ENCODE measurements around the gene VKORC1L1.
"Not testable (repeated sequence)": the region's sequence is repeated elsewhere in the genome, so short reads cannot be mapped to it uniquely, and the experiment has no call there.

Gene VKORC1L1

DNA sequence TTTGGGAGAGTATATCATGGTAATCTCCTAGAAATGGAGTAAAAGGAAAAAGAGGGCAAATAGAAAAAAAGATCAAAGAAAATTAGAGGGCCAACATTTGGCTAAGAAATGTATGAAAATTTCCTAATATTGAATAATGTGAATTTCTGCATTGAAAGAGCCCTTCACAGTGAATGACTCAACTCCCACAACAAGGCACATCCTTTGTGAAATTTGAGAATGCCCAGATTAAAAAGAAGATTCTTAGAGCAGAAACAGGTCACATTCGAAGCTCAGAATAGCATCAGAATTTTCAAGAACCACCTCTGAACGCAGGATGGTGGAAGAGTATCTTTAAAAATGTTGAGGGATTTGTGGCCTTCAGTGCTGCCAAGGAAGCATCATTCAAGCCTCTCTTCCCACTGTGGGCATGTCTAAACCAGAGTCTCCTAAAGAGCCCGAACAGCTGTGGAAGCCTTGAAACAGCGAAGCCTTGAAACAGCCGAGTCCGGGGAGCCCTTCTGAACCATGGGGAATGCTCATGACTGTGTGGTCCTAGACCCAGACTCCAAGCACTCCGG, 65.5 kb downstream of the VKORC1L1 start:
- DNase-seq (ENCODE audit: low spot score): no peak

DNA sequence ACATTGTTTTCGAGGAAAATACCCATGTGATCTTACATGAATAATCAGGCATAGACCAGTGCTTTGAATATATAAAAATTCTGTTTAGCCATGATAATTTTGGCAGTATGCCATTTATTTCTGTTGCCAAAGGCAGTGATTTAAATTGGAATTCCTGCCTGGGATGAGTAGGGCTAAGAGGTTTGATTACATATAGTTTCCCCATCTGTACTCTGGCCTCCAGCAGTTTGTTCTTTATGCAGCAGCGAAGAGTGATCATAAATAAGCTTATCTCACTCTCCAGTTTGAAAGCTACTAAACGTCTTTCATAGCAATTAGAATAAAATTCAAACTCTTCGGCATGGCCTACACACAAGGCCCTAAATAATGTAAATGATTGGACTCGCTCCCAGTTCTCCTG, 72.9 kb downstream of the VKORC1L1 start:
- DNase-seq (ENCODE audit: low spot score): not testable (repeated sequence)

DNA sequence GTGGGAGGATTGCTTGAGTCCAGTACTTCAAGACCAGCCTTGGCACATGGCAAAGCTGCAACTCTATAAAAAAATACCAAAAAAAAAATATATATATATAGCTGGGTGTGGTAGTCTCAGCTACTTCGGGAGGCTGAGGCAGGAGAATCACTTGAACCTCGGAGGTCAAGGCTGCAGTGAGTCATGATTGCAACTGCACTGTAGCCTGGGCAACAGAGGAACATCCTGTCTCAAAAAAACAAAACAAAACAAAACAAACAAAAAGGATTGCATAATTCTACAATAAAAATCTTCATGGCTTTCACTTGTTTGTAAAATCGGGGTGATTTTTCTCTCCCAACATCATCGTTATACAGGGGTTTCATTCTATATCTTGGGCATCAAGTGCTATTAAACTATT, 74.0 kb downstream of the VKORC1L1 start:
- no peak for DNase-seq (ENCODE audit: low spot score)

DNA sequence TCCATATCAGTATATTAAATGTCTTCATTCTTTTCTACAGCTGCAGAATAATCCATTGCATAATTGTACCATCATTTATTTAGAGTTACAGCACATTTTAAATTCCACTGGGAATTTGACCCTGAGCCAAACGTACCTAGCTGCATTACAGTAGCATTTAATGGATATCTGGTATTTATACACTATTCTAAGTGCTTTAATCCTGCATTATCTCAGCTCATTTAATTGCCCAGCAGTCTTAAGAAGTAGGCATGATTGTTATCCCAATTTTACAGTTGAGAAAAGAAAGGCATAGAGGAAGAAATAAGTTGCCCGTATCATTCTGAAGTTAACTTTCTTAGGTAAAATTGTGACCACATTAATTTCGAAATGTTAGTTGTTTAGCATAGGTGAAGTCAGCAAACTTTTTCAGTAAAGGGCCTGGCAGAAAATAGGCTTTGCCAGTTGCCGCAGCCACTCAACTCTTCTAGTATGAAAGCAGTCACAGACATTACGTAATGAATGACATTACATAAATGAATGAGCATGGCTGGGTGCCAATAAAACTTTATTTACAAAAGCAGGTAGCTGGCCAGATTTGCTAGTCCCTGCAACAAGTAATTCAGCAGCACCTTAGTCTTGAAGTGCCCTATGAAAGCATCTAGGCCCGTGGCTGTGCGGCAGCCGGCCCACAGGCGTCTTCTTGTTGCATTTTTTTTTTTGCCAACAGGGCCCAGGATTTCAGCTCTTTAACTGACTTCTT, 79.1 kb downstream of the VKORC1L1 start:
- DNase-seq (ENCODE audit: low spot score): no peak

DNA sequence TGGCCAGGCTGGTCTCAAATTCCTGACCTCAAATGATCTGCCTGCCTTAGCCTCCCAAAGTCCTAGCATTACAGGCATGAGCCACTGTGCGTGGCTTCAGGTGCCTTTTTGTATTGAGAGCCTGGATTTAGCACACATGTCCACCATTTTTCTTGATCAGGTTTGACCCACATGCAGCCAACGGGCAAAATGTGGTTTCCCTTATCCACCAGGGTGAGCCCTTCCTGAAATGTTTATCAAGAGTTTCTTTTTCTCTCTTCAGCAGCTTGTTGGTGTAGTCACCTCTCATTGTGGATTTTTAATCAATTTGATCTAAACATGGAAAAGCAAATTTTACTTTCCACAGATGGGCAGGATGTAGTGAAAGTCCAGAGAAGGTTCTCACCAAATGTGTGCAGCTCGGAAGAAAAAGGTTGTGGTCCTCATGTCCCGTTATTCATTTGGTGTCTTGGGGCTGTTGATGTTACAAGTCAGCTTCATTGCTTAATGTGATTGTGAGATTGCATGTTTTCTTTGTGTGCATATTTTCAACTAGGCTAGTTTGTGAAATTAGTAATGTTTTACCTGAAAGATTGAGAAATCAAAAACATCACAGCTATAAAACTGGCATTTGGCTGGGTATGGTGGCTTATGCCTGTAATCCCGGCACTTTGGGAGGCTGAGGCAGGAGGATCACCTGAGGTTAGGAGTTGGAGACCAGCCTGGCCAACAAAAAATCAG, 80.3 kb downstream of the VKORC1L1 start:
- no peak for DNase-seq (ENCODE audit: low spot score)

- DNase-seq (ENCODE audit: low spot score): no peak
Measured at GRCh38 chr7:65953890-65954450, 81.1 kb downstream of the VKORC1L1 start.

GRCh38 chr7:65955718-65956117, 82.8 kb downstream of the VKORC1L1 start:
- no peak for DNase-seq (ENCODE audit: low spot score)

- no peak for DNase-seq (ENCODE audit: low spot score)
Measured at GRCh38 chr7:65960351-65961074, 87.6 kb downstream of the VKORC1L1 start.

GRCh38 chr7:65962033-65962432, 89.2 kb downstream of the VKORC1L1 start:
- no peak for DNase-seq (ENCODE audit: low spot score)

DNA sequence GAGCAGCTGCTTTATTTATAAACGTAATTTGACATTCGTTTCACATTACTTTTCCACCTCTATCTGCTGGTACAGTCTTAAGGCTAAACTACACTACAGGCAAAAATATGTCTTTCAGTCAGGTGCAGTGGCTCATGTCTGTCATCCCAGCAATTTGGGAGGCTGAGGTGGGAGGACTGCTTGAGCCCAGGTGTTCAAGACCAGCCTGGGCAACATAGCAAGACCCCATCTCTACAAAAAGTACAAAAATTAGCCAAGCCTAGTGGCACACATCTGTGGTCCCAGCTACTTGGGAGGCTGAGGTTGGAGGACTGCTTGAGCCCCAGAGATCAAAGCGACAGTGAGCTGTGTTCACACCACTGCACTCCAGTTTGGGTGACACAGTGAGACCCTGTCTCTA, 91.8 kb downstream of the VKORC1L1 start:
- not testable (repeated sequence) for DNase-seq (ENCODE audit: low spot score)

- no peak for DNase-seq (ENCODE audit: low spot score)
Measured at GRCh38 chr7:65966146-65966545, 93.3 kb downstream of the VKORC1L1 start.

- DNase-seq (ENCODE audit: low spot score): no peak
Measured at GRCh38 chr7:65967361-65968155, 94.7 kb downstream of the VKORC1L1 start.

- DNase-seq (ENCODE audit: low spot score): no peak
Measured at GRCh38 chr7:65968256-65969185, 95.6 kb downstream of the VKORC1L1 start.

DNA sequence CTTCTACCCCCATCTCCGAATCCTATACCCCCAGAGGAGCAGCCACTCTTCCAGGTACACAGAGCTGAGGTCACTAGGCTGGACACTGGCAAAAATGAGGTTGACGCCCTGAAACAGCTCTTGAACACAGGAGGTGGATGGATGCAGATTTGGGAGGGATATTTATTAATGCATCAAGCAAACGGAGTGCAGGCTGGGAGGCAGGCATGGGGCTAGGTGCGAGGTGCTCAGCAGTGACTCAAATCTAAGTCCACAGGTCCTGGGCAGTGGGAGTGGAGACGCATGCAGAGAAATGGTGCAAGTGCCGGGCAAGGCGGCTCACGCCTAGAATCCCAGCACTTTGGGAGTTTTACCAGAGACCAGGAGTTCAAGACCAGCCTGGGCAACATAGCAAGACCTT, 98.1 kb downstream of the VKORC1L1 start:
- no peak for DNase-seq (ENCODE audit: low spot score)

GRCh38 chr7:65972976-65973375, 100.1 kb downstream of the VKORC1L1 start:
- no peak for DNase-seq (ENCODE audit: low spot score)

GRCh38 chr7:65974191-65974801, 101.4 kb downstream of the VKORC1L1 start:
- no peak for DNase-seq (ENCODE audit: low spot score)

GRCh38 chr7:65974876-65975275, 102.0 kb downstream of the VKORC1L1 start:
- no peak for DNase-seq (ENCODE audit: low spot score)

GRCh38 chr7:65975814-65976445, 103.1 kb downstream of the VKORC1L1 start:
- DNase-seq (ENCODE audit: low spot score): no peak

DNA sequence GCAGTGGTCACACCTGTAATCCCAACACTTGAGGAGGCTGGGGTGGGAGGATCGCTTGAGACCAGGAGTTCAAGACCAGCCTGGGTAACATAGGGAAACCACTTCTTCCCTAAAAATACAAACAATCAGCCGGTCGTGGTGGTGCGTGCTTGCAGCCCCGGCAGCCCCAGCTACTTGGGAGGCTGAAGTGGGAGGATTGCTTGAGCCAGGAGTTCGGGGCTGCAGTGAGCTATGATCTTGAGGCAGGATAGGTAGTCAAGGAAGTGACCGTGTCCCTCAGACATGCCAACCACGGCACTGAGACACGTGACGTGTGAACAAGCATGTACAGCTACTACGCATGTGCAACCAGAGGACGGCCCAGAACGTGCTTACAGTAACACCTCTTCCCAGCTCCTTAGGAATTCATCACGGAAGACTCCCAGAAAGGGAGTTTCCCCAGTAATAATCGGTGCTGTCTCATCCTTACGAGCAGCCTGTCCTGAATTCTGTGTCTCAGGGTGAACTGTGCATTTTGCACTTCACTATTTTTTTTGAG, 103.9 kb downstream of the VKORC1L1 start:
- no peak for DNase-seq (ENCODE audit: low spot score)

Measured in LoVo (cell line).